Activated CD8-positive, alpha-beta T cell treated with anti-CD3 and anti-CD28 coated beads for 36 hours (primary cell): ENCODE results near the gene LCOR. TPM values are rescaled to one million over a fixed set of nuclear protein-coding genes. Genes with fewer than 3 reads are reported as not detected.

Experiments
- ATAC-seq: fragments of 200-7000 bp; cut with Tn5 transposase; one replicate; pipeline ENCODE4 v1.10.0; 2021; ENCODE audit warnings: mild to moderate bottlenecking, moderate library complexity
- CTCF ChIA-PET: fragments of 350-600 bp; sonication (Branson Sonifier 250); formaldehyde crosslinking; loops from one replicate; lab custom pipeline; 2021; ENCODE audit warnings: antibody characterized with exemption; lab: Charles Lee
- POLR2A ChIA-PET: fragments of 350-600 bp; sonication (Branson Sonifier 250); formaldehyde crosslinking; loops from one replicate; lab custom pipeline; 2021; ENCODE audit warnings: antibody characterized with exemption; lab: Charles Lee
- DNase-seq: peaks from one replicate; pipeline ENCODE4 v3.0.0-alpha.2; 2020
- H3K27ac Mint-ChIP-seq: one replicate; pipeline ENCODE4 v1.8.0; 2021; ENCODE audit warnings: mild to moderate bottlenecking, mixed read lengths
- H3K27me3 Mint-ChIP-seq: one replicate; pipeline ENCODE4 v1.8.0; 2021; ENCODE audit warnings: mixed read lengths
- H3K36me3 Mint-ChIP-seq: one replicate; pipeline ENCODE4 v1.8.0; 2021; ENCODE audit warnings: low read depth, mixed read lengths
- H3K4me1 Mint-ChIP-seq: one replicate; pipeline ENCODE4 v1.8.0; 2021; ENCODE audit warnings: low read depth, mixed read lengths
- H3K4me3 Mint-ChIP-seq: one replicate; pipeline ENCODE4 v1.8.0; 2021; ENCODE audit warnings: mild to moderate bottlenecking, moderate library complexity, mixed read lengths
- H3K9me3 Mint-ChIP-seq: one replicate; pipeline ENCODE4 v1.8.0; 2021; ENCODE audit warnings: mixed read lengths
- intact Hi-C: fragments of 100-400 bp; cut with micrococcal nuclease; formaldehyde crosslinking; loops from one replicate; pipeline ENCODE4 v1.10.0; 2022
- total RNA-seq, 2 experiments: library from RNA; stranded (reverse); gene quantifications; one replicate each; pipeline ENCODE4 v1.2.3, GENCODE V29; 2021
- TF ChIP-seq, protein P1 (sequence below): fragments of 200-600 bp; IDR thresholded peaks from one replicate; pipeline ENCODE4 v1.8.0; 2022; ENCODE audit warnings: antibody characterized with exemption, mild to moderate bottlenecking

Gene LCOR
- total RNA-seq, 2 experiments from 2014 or later = 20.6 to 24.3 TPM

DNA sequence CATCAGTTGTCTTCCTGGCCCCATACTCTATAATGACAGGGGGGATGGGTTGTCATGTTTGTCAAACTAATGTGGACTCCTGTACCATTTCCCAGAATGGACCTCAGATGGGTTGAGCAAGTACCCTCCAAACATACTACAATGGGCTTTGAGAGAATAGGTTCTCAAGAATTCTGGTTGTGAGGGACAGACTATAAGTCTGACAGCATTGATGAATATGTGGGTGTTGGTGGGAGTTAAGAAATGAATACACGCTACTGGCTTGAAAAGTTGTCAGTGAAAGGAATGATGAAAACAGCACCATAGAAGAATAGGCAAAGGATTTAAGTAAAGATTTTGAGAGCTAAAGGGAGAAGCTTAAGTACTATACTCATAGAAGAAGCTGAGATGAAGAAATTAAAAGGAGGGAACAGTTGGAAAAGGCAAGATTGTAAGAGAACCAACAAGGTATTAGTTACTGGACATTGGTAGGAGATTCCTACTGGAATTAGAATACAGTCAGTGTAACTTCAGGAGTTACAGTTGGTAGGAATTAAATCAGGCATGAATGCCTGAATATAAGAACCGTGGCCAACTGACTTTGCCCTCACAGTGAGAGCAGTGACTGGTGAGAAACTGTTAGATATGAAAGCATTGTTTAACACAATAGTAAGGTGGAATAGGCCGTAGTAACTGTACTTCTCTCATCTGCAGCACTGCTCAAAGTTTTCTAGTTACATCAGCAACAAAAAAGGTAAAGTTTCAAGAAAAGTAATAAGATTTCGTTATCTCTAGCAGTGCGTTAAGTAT is 86.3 kb downstream of the LCOR start:
- H3K9me3 Mint-ChIP-seq = no peaks in the 10 kb centered on the region
- H3K4me3 Mint-ChIP-seq = no peak overlapping the region
- DNase-seq (no peak), ATAC-seq (no peak)
- H3K36me3 Mint-ChIP-seq = peaks cover 42% of the 10 kb centered on the region
- intact Hi-C loops = no loop called here
- ChIA-PET CTCF (interaction anchor here (1.7 kb wide), 1 partner anchor 10 kb away, joined by 4 read pairs; no protein-coding TSS in a partner anchor), POLR2A (no interaction called here)
- H3K27me3 Mint-ChIP-seq = no peaks in the 10 kb centered on the region
- H3K4me1 Mint-ChIP-seq = peaks cover 52% of the 10 kb centered on the region
- H3K27ac Mint-ChIP-seq = peak overlapping the region; percentile 70
- TF ChIP-seq, protein P1, sequence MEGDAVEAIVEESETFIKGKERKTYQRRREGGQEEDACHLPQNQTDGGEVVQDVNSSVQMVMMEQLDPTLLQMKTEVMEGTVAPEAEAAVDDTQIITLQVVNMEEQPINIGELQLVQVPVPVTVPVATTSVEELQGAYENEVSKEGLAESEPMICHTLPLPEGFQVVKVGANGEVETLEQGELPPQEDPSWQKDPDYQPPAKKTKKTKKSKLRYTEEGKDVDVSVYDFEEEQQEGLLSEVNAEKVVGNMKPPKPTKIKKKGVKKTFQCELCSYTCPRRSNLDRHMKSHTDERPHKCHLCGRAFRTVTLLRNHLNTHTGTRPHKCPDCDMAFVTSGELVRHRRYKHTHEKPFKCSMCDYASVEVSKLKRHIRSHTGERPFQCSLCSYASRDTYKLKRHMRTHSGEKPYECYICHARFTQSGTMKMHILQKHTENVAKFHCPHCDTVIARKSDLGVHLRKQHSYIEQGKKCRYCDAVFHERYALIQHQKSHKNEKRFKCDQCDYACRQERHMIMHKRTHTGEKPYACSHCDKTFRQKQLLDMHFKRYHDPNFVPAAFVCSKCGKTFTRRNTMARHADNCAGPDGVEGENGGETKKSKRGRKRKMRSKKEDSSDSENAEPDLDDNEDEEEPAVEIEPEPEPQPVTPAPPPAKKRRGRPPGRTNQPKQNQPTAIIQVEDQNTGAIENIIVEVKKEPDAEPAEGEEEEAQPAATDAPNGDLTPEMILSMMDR = no peak

- ChIA-PET POLR2A (interaction anchor here (0.6 kb wide), 1 partner anchor 68 kb away, joined by 3 read pairs; no protein-coding TSS in a partner anchor), CTCF (interaction anchor here (1.0 to 1.7 kb wide), 3 partner anchors 9 to 105 kb away, joined by 3 to 4 read pairs (median 4); no protein-coding TSS in a partner anchor)
- intact Hi-C loops = no loop called here
- Mint-ChIP-seq H3K36me3 (peaks cover 37% of the 10 kb centered on the region), H3K4me1 (peaks cover 53% of the 10 kb centered on the region), H3K9me3 (no peaks in the 10 kb centered on the region), H3K4me3 (no peak overlapping the region), H3K27ac (no peak overlapping the region), H3K27me3 (no peaks in the 10 kb centered on the region)
- DNase-seq = no peak
- TF ChIP-seq, protein P1 = no peak
- no peak for ATAC-seq
These were observed 87.8 kb downstream of the LCOR start for GRCh38 chr10:96919785-96920430.

GRCh38 chr10:96921655-96922054 is 89.6 kb downstream of the LCOR start:
- no peak overlapping the region for H3K4me3 Mint-ChIP-seq
- H3K4me1 Mint-ChIP-seq = peaks cover 54% of the 10 kb centered on the region
- no peaks in the 10 kb centered on the region for H3K9me3 Mint-ChIP-seq
- ATAC-seq = no peak
- no peak for DNase-seq
- no peak overlapping the region for H3K27ac Mint-ChIP-seq
- POLR2A ChIA-PET = no interaction called here
- H3K36me3 Mint-ChIP-seq = peaks cover 34% of the 10 kb centered on the region
- CTCF ChIA-PET = interaction anchor here (0.7 to 1.3 kb wide), 5 partner anchors 7 to 115 kb away, joined by 3 read pairs; no protein-coding TSS in a partner anchor
- H3K27me3 Mint-ChIP-seq = no peaks in the 10 kb centered on the region
- TF ChIP-seq, protein P1 = no peak
- intact Hi-C loops = no loop called here

GRCh38 chr10:96922978-96923948 is 91.2 kb downstream of the LCOR start:
- peak; percentile 67 for ATAC-seq
- Mint-ChIP-seq H3K36me3 (peaks cover 40% of the 10 kb centered on the region), H3K4me1 (peaks cover 46% of the 10 kb centered on the region), H3K9me3 (peaks cover 2% of the 10 kb centered on the region), H3K27me3 (no peaks in the 10 kb centered on the region), H3K27ac (peak overlapping the region; percentile 75), H3K4me3 (no peak overlapping the region)
- DNase-seq = no peak
- POLR2A ChIA-PET = interaction anchor here (0.6 kb wide), 1 partner anchor 116 kb away, joined by 3 read pairs; no protein-coding TSS in a partner anchor
- intact Hi-C loops = no loop called here
- TF ChIP-seq, protein P1 = no peak
- CTCF ChIA-PET = interaction anchor here (1.4 to 1.6 kb wide), 2 partner anchors 13 to 102 kb away, joined by 3 read pairs; no protein-coding TSS in a partner anchor
